ENCODE measurements around the gene SCAMP2. TPM values are rescaled to one million over a fixed set of nuclear protein-coding genes. Genes with fewer than 3 reads are reported as not detected.

SCAMP2 gene
- total RNA-seq, 1 experiment from 2014 or later = 21.6 TPM

DNA sequence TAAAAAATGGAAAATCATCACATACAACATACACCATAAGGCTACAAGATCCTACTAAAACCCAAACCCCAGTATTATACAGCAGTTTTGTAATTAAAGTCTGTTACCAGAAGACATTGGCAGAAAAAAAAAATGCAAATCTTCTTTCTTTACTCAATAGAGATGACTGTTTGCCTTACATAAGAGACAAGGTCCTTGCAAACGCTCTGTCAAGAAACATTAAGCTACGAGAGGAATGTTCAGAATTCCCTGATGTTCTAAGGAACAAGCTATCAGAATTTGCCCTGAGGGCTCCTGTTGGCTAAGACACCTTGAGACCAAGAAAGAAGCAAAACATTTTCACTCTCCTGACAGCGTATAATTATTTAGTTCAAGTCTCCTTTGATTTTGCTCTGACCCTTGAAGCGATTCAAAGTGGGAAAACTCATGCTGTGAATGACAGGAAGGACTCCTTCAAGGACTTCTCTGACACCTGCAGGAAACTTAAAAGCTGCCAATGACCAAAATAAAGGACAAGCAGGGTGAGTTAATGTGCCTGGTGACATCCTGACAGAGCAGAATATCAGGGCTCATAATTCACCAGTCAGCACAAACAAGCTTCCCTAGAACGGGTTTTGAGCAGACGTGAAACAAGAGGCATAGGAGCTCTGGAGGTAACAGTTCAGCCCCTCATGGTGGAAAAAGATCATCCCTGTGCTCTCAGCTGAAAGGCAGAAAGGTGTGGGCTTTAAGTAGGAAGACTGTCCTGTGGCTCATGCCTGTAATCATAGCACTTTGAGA is 2.5 kb downstream of the SCAMP2 start:
- Histone ChIP-seq H3K36me3 (peaks cover 18% of the 10 kb centered on the region), H3K4me3 (no peak overlapping the region), H3K27me3 (no peaks in the 10 kb centered on the region), H3K9me3 (no peaks in the 10 kb centered on the region)
- no peak for DNase-seq

- peaks cover 18% of the 10 kb centered on the region for H3K36me3 ChIP-seq
- no peaks in the 10 kb centered on the region for H3K9me3 ChIP-seq
- no peak overlapping the region for H3K4me3 ChIP-seq
- H3K27me3 ChIP-seq = no peaks in the 10 kb centered on the region
- peak; percentile 28 for DNase-seq
Measured at GRCh38 chr15:74869726-74870407, 3.3 kb downstream of the SCAMP2 start.

GRCh38 chr15:74869372-74869725 is 3.8 kb downstream of the SCAMP2 start:
- Histone ChIP-seq H3K4me3 (no peak overlapping the region), H3K9me3 (no peaks in the 10 kb centered on the region), H3K36me3 (peaks cover 21% of the 10 kb centered on the region), H3K27me3 (no peaks in the 10 kb centered on the region)
- no peak for DNase-seq

DNA sequence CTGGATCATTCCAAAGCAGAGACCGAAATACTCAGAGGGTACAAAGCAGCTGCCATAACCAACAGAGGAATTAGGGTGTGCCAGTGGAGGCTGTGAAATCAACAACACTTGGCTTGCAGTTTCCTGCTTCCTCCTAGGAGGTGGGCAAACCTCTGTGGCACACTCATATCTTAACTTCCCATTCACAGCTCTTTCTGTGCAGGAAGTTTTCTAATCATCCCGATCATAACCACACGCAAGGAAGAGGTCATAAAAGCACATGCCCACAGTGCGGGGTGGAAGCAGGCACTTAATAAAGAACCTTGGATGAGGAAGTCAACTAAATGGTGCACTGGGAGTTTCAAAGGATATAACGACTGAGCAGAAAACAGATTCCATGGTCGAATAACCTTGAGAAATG is 5.1 kb downstream of the SCAMP2 start:
- no peaks in the 10 kb centered on the region for H3K27me3 ChIP-seq
- H3K36me3 ChIP-seq = peaks cover 24% of the 10 kb centered on the region
- H3K4me3 ChIP-seq = no peak overlapping the region
- no peak for DNase-seq
- no peaks in the 10 kb centered on the region for H3K9me3 ChIP-seq

- Histone ChIP-seq H3K9me3 (no peaks in the 10 kb centered on the region), H3K36me3 (peaks cover 22% of the 10 kb centered on the region), H3K4me3 (no peak overlapping the region), H3K27me3 (no peaks in the 10 kb centered on the region)
- no peak for DNase-seq
Measured at GRCh38 chr15:74867466-74868038, 5.6 kb downstream of the SCAMP2 start.

DNA sequence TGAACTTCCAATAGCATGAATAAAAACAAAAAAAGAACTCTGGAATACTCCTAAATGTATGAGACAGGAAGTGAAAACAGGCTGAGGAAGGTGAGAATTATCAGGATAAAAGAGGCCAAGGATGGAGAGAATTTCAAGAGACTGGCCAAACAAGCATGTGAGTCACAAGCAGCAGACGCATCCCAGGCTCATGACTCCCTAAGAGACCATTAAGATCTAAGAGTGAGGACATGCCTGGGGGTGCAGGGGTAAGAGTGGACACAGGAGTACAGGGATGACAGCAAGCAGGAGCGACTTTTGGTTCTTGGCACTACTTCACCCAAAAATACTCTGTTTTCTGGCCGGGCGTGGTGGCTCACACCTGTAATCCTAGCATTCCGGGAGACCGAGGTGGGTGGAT is 7.1 kb downstream of the SCAMP2 start:
- peak; percentile 58 for DNase-seq
- peaks cover 15% of the 10 kb centered on the region for H3K36me3 ChIP-seq
- H3K4me3 ChIP-seq = no peak overlapping the region

GRCh38 chr15:74865316-74865715 is 7.8 kb downstream of the SCAMP2 start:
- no peaks in the 10 kb centered on the region for H3K27me3 ChIP-seq
- DNase-seq = no peak
- no peak overlapping the region for H3K4me3 ChIP-seq
- H3K9me3 ChIP-seq = no peaks in the 10 kb centered on the region
- H3K36me3 ChIP-seq = peaks cover 15% of the 10 kb centered on the region

More for the DNA sequence above, 7.1 kb downstream of the SCAMP2 start:
- no peaks in the 10 kb centered on the region for H3K9me3 ChIP-seq
- no peaks in the 10 kb centered on the region for H3K27me3 ChIP-seq

- Histone ChIP-seq H3K9me3 (no peaks in the 10 kb centered on the region), H3K36me3 (peaks cover 15% of the 10 kb centered on the region), H3K4me3 (no peak overlapping the region), H3K27me3 (no peaks in the 10 kb centered on the region)
- DNase-seq = no peak
Measured at GRCh38 chr15:74864296-74864695, 8.9 kb downstream of the SCAMP2 start.

- Histone ChIP-seq H3K27me3 (no peaks in the 10 kb centered on the region), H3K9me3 (no peaks in the 10 kb centered on the region), H3K4me3 (no peak overlapping the region), H3K36me3 (peaks cover 12% of the 10 kb centered on the region)
- DNase-seq = peak; percentile 70
Measured at GRCh38 chr15:74863239-74864056, 9.7 kb downstream of the SCAMP2 start.

- no peaks in the 10 kb centered on the region for H3K9me3 ChIP-seq
- no peaks in the 10 kb centered on the region for H3K27me3 ChIP-seq
- peaks cover 7% of the 10 kb centered on the region for H3K36me3 ChIP-seq
- no peak overlapping the region for H3K4me3 ChIP-seq
- no peak for DNase-seq
Measured at GRCh38 chr15:74858369-74858740, 14.8 kb downstream of the SCAMP2 start.

GRCh38 chr15:74857671-74858368 is 15.3 kb downstream of the SCAMP2 start:
- DNase-seq = no peak
- H3K27me3 ChIP-seq = no peaks in the 10 kb centered on the region
- H3K36me3 ChIP-seq = peaks cover 13% of the 10 kb centered on the region
- no peaks in the 10 kb centered on the region for H3K9me3 ChIP-seq
- no peak overlapping the region for H3K4me3 ChIP-seq

DNA sequence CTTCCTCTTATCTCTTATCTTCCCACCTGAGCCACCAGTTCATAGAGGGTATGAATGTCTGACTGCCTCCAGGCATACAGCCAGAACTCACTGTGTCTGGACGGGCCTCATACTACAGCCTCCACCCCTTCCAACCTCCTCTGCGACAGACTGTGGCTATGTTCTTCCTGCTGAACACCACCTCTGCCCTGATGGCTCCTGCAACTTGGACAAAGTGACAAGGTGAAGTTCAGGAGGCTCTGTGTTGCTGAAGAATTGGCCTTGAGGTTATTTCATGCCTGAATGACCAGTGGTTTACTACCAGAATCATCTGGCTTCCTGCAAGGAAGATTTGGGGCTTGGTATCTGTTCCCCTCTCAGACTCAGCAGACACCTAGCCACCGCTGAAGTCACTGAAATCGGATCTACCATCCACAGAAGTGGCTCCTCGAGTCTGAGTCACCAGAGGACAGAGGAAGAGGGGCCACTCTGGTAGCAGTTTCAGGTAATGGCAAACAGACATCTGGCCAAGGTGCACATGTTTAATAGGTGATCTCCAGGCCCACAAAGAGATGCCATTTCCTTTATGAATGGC is 16.0 kb downstream of the SCAMP2 start:
- Histone ChIP-seq H3K9me3 (no peaks in the 10 kb centered on the region), H3K4me3 (no peak overlapping the region), H3K36me3 (peaks cover 15% of the 10 kb centered on the region), H3K27me3 (no peaks in the 10 kb centered on the region)
- no peak for DNase-seq

DNA sequence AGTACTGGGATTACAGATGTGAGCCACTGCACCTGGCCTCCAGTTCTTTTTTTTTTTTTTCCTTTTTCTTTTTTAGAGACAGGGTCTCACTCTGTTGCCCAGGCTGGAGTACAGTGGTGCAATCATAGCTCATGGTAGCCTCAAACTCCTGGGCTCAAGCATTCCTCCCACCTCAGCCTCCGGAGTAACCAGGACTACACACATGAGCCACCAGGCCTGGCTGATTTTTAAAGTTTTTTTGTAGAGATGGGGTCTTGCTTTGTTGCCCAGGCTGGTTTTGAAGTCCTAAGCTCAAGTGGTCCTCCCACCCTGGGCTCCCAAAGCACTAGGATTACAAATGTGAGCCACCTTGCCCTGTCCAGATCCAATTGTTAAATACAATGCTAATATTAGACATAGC is 16.6 kb downstream of the SCAMP2 start:
- DNase-seq = no peak
- H3K9me3 ChIP-seq = no peaks in the 10 kb centered on the region
- no peaks in the 10 kb centered on the region for H3K27me3 ChIP-seq
- H3K36me3 ChIP-seq = peaks cover 20% of the 10 kb centered on the region
- H3K4me3 ChIP-seq = no peak overlapping the region

GRCh38 chr15:74855857-74856256 is 17.3 kb downstream of the SCAMP2 start:
- no peaks in the 10 kb centered on the region for H3K9me3 ChIP-seq
- H3K27me3 ChIP-seq = no peaks in the 10 kb centered on the region
- H3K4me3 ChIP-seq = no peak overlapping the region
- peaks cover 27% of the 10 kb centered on the region for H3K36me3 ChIP-seq
- no peak for DNase-seq

DNA sequence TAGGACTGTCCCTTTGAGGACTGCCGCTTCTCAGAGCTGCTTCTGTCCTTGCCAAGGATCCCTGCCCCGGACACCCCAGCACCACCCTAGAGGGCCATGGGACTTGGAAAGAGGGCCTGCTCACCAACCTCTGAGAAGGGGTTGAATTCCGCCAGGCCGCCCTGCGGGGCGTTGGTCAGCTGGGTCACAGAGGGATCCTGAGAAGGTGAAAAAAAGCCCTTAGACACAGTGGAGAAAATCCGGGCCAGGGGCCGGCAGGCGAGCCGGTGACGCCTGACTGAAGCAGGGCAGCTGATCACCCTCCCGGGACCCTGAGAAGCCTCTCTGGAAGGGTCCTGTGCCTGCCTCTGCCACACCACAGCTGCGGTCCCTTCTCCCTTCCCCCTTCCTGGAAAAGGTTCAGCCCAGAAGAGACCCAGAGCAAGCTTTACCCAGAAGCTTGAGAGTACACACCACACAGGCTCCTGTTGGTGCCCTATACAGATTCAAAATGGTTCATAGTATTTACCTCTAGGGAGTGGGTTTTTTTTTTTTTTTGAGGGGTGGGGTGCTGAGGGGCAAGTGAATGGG is 18.6 kb downstream of the SCAMP2 start:
- H3K9me3 ChIP-seq = no peaks in the 10 kb centered on the region
- H3K36me3 ChIP-seq = peaks cover 40% of the 10 kb centered on the region
- DNase-seq = no peak
- no peak overlapping the region for H3K4me3 ChIP-seq
- H3K27me3 ChIP-seq = no peaks in the 10 kb centered on the region

DNA sequence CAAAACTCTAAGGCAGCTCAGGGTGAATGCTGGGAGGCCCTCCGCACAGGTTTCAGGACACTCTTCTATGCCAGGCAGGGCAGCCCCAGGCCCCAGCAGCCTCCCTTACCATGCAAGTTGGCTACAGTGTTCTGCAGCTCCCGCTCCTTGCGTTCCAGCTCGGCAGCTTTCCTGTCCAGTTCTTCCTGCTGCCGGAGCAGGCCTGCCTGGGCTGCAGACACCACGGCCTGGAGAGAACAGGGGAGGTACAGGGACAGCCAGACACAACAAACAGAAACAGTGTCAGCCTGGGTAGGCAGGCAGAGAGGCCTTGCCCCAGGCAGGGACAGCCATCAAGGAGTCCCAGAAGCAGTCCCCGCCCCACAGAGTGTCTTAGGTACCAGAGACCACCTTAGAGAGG is 21.2 kb downstream of the SCAMP2 start:
- H3K4me3 ChIP-seq = no peak overlapping the region
- no peaks in the 10 kb centered on the region for H3K9me3 ChIP-seq
- peaks cover 58% of the 10 kb centered on the region for H3K36me3 ChIP-seq
- no peak for DNase-seq
- no peaks in the 10 kb centered on the region for H3K27me3 ChIP-seq

Data from MG63 (cell line).